HG02973 (cell line): ENCODE data around the gene RUSC2.
"Not testable (repeated sequence)": the region's sequence is repeated elsewhere in the genome, so short reads cannot be mapped to it uniquely, and the experiment has no call there.

Experiments used
- ATAC-seq: cut with Tn5 transposase; IDR thresholded peaks from one replicate; pipeline ENCODE4 v1.9.1; 2021; ENCODE audit warnings: moderate library complexity; ENCODE audit not compliant: unreplicated experiment

Gene RUSC2

GRCh38 chr9:35490155-35490909 is 421 bp downstream of the RUSC2 start:
- no peak for ATAC-seq

- no peak for ATAC-seq
Observed at GRCh38 chr9:35490910-35491465, 1.1 kb downstream of the RUSC2 start.

- not testable (repeated sequence) for ATAC-seq
Observed at GRCh38 chr9:35493119-35493518, 3.2 kb downstream of the RUSC2 start.

GRCh38 chr9:35495984-35496383 is 6.1 kb downstream of the RUSC2 start:
- no peak for ATAC-seq

DNA sequence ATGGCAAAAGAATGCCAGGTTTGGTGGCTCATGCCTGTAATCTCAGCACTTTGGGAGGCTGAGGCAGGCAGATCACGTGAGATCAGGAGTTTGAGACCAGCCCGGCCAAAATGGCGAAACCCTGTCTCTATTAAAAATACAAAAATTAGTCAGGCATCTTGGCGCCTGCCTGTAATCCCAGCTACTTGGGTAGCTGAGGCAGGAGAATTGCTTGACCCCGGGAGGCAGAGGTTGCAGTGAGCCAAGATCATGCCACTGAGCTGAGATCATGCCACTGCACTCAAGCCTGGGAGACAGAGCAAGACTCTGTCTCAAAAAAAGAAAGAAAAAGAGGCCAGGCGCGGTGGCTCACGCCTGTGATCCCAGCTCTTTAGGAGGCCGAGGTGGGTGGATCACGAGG is 8.3 kb downstream of the RUSC2 start:
- not testable (repeated sequence) for ATAC-seq

- no peak for ATAC-seq
Observed at GRCh38 chr9:35499029-35499700, 9.3 kb downstream of the RUSC2 start.

DNA sequence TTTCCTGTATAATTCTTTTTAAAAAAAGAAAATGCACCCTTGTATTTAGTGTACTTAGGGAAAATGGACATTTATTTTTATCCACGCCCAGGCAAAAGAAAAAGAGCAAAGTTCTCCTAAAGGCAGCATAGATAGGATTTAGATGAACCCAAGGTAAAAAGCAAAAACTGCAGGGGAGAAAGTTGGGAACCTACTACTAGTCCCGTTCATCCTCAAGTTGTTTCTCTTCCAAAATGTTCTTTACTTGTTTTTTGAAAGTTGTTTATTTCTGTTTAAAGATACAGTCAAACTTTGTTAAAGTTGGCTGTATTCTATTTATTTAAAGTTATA is 9.8 kb downstream of the RUSC2 start:
- ATAC-seq: no peak

- ATAC-seq: no peak
Observed at GRCh38 chr9:35500130-35500748, 10.3 kb downstream of the RUSC2 start.

DNA sequence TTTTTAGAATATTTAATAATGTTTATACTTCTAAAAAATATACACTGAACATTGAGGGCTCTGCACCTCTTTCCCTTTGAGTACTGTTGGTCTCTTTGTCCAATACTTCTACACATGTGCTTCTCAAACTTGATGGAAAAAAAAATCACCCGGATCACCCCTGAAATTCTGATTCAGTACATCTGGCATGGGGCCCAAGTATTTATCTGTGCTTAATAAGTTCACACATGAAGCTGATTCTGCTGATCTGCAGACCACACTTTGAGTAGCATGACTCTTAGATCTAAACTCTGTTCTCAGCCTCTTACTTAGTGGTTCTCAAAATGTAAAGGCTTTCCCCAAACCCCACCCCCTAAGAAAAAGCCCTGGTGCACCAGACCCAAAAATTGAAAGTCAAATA is 12.0 kb downstream of the RUSC2 start:
- ATAC-seq: no peak

DNA sequence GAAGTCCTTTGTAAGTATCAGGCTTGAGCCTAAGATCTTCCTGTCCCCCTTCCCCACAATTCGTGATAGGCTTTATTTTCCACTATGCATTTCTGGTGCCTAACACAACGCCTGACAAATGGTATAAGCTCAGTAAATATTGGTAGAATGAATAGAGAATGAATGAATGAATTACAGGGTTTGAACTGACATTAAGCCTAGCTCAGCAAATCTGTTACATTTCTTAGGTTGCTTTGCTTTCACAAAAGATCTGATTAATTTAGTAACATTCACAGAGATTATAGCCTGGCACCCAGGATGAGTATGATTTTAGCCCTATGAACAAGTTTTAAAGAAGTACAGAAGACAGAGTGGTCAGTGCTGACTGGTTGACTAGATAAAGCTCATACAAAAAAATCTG is 16.4 kb downstream of the RUSC2 start:
- no peak for ATAC-seq

DNA sequence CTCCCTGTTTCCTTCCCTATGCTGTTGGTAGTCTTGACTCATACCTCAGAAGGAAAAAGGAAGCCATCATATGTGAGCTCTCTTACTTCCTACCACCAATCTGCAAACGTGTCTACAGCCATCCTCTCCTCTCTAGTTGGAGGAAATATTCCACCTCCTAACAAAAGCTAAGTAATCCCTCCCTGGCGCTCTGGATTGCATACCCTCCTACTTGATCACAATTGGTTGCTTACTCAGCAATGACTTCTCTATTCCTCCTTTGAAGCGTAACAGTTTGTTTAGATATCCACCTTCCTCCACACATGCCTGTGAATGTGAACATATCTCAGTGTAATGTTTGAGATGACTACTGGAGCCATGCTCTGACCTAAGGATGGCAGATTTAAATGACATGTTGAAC is 18.2 kb downstream of the RUSC2 start:
- ATAC-seq: no peak

DNA sequence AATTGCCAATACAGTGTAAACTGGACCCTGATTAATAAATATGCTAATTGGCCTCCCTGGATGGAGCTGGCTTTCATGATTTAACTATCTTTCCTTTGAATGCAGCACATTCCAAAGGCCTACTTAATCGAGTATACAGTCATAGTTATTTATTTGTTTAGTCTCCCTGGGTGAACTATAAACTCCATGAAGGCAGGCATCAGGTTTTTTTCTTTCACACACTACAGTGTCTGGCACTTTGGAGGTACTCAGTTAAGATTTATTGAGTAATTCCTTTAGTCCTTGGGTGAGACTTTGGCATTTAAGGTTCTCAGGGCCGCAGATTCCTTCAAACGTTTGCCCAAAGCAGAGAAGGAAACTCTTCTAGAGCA is 20.5 kb downstream of the RUSC2 start:
- ATAC-seq: no peak

DNA sequence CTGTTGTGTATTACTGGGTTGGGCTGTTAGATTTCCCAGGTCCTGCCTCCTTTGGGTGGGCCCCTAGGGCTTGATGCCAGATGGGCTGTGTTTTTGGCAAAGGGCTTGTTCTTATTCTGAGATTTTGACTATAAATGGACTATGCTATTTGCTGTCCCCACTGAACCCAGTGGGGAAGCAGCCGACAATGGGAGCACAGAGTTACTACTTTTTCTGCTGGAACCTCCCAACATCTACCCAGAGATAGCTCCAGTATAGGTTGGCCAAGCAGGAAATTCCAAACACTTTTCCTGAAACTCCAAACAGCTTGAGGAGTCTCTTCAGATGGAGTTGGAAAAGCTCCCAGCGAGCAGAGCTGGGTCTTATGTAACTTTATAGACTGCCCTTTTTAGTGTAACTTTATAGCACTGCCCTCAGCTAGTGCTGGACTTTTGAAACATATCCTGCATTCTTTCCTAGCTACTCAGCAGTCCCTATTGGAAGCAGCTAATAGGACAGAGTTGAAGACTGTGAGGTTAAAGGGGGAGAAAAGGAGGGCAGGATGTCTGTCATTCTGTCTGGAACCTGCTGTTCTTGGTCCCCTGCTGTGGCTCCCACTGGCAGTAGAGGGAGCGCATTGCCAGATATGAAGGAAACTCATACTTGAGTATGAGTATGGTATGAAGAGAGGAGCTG is 21.0 kb downstream of the RUSC2 start:
- no peak for ATAC-seq

- no peak for ATAC-seq
Observed at GRCh38 chr9:35511453-35511852, 21.5 kb downstream of the RUSC2 start.

DNA sequence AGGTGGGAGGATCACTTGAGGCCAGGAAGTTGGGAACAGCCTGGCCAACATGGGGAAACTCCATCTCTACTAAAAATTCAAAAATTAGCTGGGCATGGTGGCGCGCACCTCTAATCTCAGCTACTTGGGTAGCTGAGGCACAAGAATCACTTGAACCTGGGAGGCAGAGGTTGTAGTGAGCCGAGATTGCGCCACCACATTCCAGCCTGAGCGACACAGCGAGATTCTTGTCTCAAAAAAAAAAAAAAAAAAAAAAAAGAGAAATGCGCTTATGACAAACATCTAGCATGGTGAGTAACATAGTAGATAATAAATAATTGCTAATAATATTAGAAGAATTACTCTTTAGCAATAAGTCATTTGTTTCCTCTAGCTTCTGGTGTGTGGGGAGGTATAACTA is 25.9 kb downstream of the RUSC2 start:
- ATAC-seq: no peak

DNA sequence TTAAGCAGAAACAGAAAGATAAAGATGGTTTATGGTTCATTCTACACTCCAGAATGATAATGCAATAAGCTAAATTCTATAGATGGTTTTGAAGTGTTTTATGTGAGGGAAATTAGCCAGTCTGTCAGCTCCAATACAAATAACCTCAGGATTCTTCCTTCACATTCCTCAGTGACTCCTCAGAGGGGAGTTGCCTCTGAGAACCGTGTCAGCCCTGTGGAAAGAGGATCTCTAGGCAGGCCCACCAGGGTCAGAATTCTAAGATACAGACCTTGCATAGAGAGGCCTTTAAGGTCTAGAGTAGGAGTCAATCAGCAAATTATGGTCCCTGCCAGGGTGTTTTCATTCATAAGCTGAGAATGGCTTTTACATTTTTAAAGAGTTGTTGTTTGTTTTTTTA is 26.6 kb downstream of the RUSC2 start:
- ATAC-seq: no peak

GRCh38 chr9:35517131-35517530 is 27.2 kb downstream of the RUSC2 start:
- no peak for ATAC-seq

DNA sequence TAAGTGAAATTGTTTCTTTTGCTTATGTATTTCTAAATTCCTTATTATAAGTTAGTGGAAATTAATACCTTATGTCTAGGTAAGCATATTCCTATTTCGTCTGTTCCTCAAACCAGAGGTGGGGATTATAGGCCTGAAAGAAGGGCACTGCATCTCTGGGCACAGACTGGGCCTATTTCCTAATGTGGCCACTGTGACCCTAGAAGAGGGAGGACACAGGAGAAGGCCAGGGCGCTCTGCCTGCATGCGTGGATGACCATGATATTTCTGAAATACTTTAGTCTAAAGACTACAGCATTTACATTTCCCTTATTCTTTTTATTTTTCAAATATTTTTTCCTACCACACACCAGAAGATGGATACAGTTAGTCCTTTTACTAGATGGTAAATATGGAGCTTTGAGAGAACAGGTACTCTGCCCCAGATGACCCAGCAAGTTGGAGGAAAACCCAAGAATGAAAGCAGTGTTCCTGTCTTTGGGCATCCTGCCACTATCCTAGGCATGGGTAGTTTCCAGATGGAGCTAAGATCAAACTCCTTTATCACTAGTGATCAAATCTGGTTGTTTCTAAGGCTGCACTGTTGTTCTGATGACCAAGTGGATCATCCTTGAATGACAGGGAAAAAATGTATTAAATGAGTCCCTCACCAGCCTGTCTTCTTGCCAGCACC is 27.8 kb downstream of the RUSC2 start:
- no peak for ATAC-seq

DNA sequence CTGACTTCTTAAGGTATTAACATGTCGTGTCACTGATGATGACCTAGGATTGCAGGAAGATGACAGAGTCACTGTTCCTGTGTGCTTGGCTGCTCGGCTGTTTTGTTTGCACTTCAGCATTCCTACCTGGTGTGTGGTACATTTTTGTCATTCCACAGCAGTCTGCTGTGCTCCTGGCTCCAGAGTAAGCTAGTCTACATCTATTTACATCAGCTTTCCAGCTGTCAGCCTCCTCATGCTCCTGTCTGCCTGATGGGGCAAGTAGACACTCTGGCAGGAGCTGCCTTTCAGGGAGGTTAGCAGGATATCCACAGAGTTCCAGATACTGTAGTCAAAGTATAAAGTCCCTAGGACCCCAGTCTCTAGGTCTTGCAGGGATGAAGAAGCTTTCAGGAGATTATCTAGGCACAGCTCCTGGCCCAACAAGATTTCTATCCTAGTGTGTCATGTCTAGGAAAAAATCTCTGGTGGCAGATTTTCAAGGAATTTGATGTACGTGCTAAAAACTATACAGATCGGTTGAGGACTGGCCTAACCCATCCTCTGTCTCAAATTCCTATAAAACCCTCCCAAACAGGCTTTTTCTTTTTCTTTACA is 28.4 kb downstream of the RUSC2 start:
- no peak for ATAC-seq

DNA sequence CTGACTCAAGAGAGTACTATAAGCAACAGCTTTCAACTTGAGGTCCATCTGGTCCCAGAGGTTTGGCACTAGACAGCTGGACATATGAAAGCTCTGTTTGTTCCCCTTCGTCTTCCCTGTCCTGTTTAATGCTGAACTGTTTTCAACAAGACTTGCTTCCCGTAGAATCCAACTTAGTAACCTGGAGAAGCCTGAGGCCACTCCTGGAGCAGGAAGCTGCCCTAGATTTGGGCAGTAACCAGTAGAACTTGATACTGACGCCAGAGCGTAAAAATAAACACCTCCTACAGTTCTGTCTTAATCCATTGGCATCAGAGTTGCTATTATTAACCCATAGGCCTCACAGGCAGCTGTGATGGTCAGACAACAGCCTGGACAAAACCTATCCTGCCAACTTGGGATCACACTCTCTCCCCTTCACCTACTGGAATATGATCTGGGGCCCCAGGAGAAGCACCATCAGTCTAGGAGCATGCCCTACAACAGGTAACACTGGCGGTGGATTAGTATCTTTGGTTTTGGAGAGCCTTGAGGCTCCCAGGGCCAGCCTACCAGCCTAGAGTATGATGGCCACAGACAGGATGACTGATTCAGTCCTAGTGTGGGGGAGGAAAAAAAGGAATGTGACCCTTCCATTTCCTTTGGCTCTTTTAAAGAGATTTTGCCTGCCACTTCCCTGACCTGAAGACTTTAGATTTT is 29.2 kb downstream of the RUSC2 start:
- ATAC-seq: no peak
